ENCODE data around the gene RBM19. TPM values are rescaled to one million over a fixed set of nuclear protein-coding genes. Genes with fewer than 3 reads are reported as not detected.

Gene RBM19
- total RNA-seq, 2 donors from 2014 or later = 38.6 to 43.1 TPM

DNA sequence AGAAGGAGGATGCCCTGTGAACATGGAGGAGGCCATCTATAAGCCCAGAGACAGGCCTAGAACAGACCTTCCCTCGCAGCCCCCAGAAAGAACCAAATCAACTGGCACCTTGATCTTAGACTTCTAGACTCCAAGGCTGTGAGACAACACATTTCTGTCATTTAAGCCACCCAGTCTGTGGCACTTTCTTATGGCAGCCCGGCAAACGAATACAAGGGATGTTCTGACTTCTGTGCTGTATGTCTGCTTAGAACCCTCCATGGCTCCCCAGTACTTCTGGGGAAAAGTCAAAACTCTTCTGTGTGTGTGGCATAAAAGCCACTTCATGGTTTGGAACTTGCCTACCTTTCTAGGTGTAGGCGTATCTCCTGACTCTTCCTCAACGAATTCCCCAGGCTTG is 42.9 kb downstream of the RBM19 start:
- Mint-ChIP-seq H3K4me1 (no peaks in the 10 kb centered on the region), H3K27ac (no peak overlapping the region), H3K36me3 (ENCODE audit: low read depth) (peaks cover 64% of the 10 kb centered on the region), H3K4me3 (no peak overlapping the region), H3K27me3 (ENCODE audit: insufficient read depth) (no peaks in the 10 kb centered on the region), H3K9me3 (no peaks in the 10 kb centered on the region)
- Histone ChIP-seq H3K27ac (ENCODE audit: low read depth, low read length) (no peak overlapping the region), H3K36me3 (ENCODE audit: control insufficient read depth, insufficient read depth, low read length) (peaks cover 60% of the 10 kb centered on the region), H3K4me1 (ENCODE audit: control insufficient read depth, insufficient read depth, low read length) (no peaks in the 10 kb centered on the region), H3K9me3 (ENCODE audit: control insufficient read depth, low read length) (no peaks in the 10 kb centered on the region), H3K27me3 (ENCODE audit: control insufficient read depth, insufficient read depth, low read length, poor library complexity, severe bottlenecking) (no peaks in the 10 kb centered on the region), H3K9ac (ENCODE audit: extremely low read depth, low read length, poor library complexity, severe bottlenecking) (no peak overlapping the region), H3K4me3 (ENCODE audit: low read length) (no peak overlapping the region)
- DNase-seq = no peak
- no peak for TF ChIP-seq CTCF (conservative IDR thresholded peaks at IDR 0.05)
- 93 to 100% methylated on average over 3 to 5 of the region's 5 CpGs for WGBS, 2 experiments (ENCODE audit: insufficient coverage in 1 of 2, insufficient read length in 1 of 2)

GRCh38 chr12:113921430-113921829 is 44.7 kb downstream of the RBM19 start:
- Mint-ChIP-seq H3K4me3 (no peak overlapping the region), H3K4me1 (no peaks in the 10 kb centered on the region), H3K27ac (no peak overlapping the region), H3K27me3 (ENCODE audit: insufficient read depth) (no peaks in the 10 kb centered on the region), H3K9me3 (no peaks in the 10 kb centered on the region), H3K36me3 (ENCODE audit: low read depth) (peaks cover 69% of the 10 kb centered on the region)
- TF ChIP-seq CTCF (conservative IDR thresholded peaks at IDR 0.05) = no peak
- Histone ChIP-seq H3K27me3 (ENCODE audit: control insufficient read depth, insufficient read depth, low read length, poor library complexity, severe bottlenecking) (no peaks in the 10 kb centered on the region), H3K4me1 (ENCODE audit: control insufficient read depth, insufficient read depth, low read length) (no peaks in the 10 kb centered on the region), H3K4me3 (ENCODE audit: low read length) (no peak overlapping the region), H3K9me3 (ENCODE audit: control insufficient read depth, low read length) (no peaks in the 10 kb centered on the region), H3K9ac (ENCODE audit: extremely low read depth, low read length, poor library complexity, severe bottlenecking) (no peak overlapping the region), H3K27ac (ENCODE audit: low read depth, low read length) (no peak overlapping the region), H3K36me3 (ENCODE audit: control insufficient read depth, insufficient read depth, low read length) (peaks cover 65% of the 10 kb centered on the region)
- 80 to 94% methylated on average over 1 to 3 of the region's 3 CpGs for WGBS, 2 experiments (ENCODE audit: insufficient coverage in 1 of 2, insufficient read length in 1 of 2)
- no peak for DNase-seq

DNA sequence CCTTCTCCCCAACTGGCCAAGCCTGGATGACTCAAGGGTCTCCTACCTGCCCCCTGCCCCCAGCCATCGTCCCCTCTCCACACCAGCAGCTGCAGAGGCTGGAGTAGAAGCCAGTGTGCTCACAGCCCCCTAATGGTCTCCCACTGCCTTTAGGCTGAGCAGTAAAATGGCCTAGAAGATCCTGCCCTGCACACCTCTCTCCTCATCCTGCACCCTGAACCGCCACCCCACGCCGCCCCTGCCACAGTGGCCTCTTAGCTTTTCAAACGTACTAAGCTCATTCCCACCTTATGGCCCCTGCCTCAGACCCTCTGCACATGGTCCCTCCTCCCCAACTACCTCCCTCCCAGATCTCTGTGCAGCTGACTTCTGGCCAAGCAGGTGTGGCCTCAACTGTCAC is 46.3 kb downstream of the RBM19 start:
- H3K27ac Mint-ChIP-seq = peak overlapping the region; percentile 11
- H3K4me3 Mint-ChIP-seq = no peak overlapping the region
- H3K9me3 Mint-ChIP-seq = no peaks in the 10 kb centered on the region
- Histone ChIP-seq H3K9ac (ENCODE audit: extremely low read depth, low read length, poor library complexity, severe bottlenecking) (no peak overlapping the region), H3K4me1 (ENCODE audit: control insufficient read depth, insufficient read depth, low read length) (no peaks in the 10 kb centered on the region), H3K27ac (ENCODE audit: low read depth, low read length) (no peak overlapping the region), H3K36me3 (ENCODE audit: control insufficient read depth, insufficient read depth, low read length) (peaks cover 62% of the 10 kb centered on the region), H3K4me3 (ENCODE audit: low read length) (no peak overlapping the region), H3K9me3 (ENCODE audit: control insufficient read depth, low read length) (no peaks in the 10 kb centered on the region), H3K27me3 (ENCODE audit: control insufficient read depth, insufficient read depth, low read length, poor library complexity, severe bottlenecking) (no peaks in the 10 kb centered on the region)
- TF ChIP-seq CTCF (conservative IDR thresholded peaks at IDR 0.05) = no peak
- no peak for DNase-seq
- H3K36me3 Mint-ChIP-seq (ENCODE audit: low read depth) = peaks cover 64% of the 10 kb centered on the region
- H3K27me3 Mint-ChIP-seq (ENCODE audit: insufficient read depth) = no peaks in the 10 kb centered on the region
- H3K4me1 Mint-ChIP-seq = no peaks in the 10 kb centered on the region
- whole genome bisulfite sequencing, 2 experiments (ENCODE audit: insufficient coverage in 1 of 2, insufficient read length in 1 of 2) = 92 to 96% methylated on average over 2 to 5 of the region's 5 CpGs
